ENCODE data around the gene FZD4. TPM values are rescaled to one million over a fixed set of nuclear protein-coding genes. Genes with fewer than 3 reads are reported as not detected.
A peak's percentile ranks its signal among the peaks of the same experiment; 100 is the strongest.
"Not testable (repeated sequence)": the region's sequence is repeated elsewhere in the genome, so short reads cannot be mapped to it uniquely, and the experiment has no call there.

Gene FZD4
- total and polyA plus RNA-seq, 12 donors, result 8.0 to 52.5 (median 20.8) TPM

DNA sequence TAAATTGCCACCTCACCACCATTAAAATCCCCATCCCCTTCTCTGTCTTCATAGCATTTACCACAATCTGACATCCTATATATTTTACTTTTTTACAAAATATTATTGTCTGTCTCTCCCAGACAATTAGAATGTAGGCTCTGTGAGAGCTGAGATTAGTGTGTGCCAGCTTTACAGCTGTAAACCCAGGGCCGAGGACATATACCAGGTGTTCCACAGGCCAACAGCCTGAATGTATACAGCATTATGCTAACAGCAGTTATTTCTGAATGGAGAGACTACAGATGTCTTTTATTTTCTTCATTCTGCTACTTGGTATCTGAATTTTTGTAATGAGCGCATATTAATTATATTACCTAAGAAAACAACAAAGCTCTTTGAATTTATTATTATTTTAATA is 36.7 kb downstream of the FZD4 start:
- TF ChIP-seq, protein P1, sequence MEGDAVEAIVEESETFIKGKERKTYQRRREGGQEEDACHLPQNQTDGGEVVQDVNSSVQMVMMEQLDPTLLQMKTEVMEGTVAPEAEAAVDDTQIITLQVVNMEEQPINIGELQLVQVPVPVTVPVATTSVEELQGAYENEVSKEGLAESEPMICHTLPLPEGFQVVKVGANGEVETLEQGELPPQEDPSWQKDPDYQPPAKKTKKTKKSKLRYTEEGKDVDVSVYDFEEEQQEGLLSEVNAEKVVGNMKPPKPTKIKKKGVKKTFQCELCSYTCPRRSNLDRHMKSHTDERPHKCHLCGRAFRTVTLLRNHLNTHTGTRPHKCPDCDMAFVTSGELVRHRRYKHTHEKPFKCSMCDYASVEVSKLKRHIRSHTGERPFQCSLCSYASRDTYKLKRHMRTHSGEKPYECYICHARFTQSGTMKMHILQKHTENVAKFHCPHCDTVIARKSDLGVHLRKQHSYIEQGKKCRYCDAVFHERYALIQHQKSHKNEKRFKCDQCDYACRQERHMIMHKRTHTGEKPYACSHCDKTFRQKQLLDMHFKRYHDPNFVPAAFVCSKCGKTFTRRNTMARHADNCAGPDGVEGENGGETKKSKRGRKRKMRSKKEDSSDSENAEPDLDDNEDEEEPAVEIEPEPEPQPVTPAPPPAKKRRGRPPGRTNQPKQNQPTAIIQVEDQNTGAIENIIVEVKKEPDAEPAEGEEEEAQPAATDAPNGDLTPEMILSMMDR (IDR thresholded peaks at IDR 0.05), result no peak
- TF ChIP-seq POLR2A (IDR thresholded peaks at IDR 0.05), result no peak
- 83 to 92% (median 91%) methylated on average over 2 of the region's 2 CpGs for WGBS, 4 donors
- intact Hi-C loops (cut with DNase I), result loop anchor here in 1 of 2 donors (2.0 kb wide), 1 partner anchor 50 kb away; no protein-coding TSS in a partner anchor
- no peak for DNase-seq
- no peak overlapping the region for H3K4me3 ChIP-seq
- H3K27me3 ChIP-seq, result no peaks in the 10 kb centered on the region
- no peaks in the 10 kb centered on the region for H3K36me3 ChIP-seq (replicated peaks in 1 of 2)
- H3K9me3 ChIP-seq (replicated peaks in 1 of 3), result no peaks in the 10 kb centered on the region
- peaks cover 0 to 3% of the 10 kb centered on the region in 2 donors for H3K4me1 ChIP-seq (replicated peaks in 1 of 2)
- H3K27ac ChIP-seq, result peak overlapping the region in 1 of 5 donors; percentile 19

DNA sequence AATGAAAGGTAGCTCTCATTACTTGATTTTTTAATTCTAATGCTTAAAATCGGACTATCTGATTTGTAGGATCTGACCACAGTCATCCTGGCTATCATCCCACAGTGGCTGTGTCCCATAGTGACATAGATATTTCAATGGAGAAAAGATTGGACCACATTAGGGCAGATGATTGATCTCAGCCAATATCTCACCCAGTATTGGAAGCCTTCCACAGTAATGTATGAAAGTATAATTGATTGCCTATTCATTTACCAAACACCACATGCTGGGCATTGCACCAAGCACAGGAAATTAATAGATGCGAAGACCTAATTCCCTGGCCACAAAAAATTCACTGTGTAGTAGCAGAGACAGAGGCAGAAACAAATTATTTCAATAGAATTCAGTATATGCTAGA is 37.6 kb downstream of the FZD4 start:
- H3K36me3 ChIP-seq (replicated peaks in 1 of 2), result no peaks in the 10 kb centered on the region
- no peak overlapping the region for H3K27ac ChIP-seq
- no peak for TF ChIP-seq POLR2A (IDR thresholded peaks at IDR 0.05)
- TF ChIP-seq, protein P1 (IDR thresholded peaks at IDR 0.05), result no peak
- no peaks in the 10 kb centered on the region for H3K27me3 ChIP-seq
- no peak overlapping the region for H3K4me3 ChIP-seq
- no peaks in the 10 kb centered on the region for H3K9me3 ChIP-seq (replicated peaks in 1 of 3)
- H3K4me1 ChIP-seq (replicated peaks in 1 of 2), result peaks cover 0 to 3% of the 10 kb centered on the region in 2 donors
- WGBS, 4 donors, result 83 to 89% (median 87%) methylated on average over 2 of the region's 2 CpGs
- DNase-seq, result no peak
- intact Hi-C loops (cut with DNase I), result no loop called here

DNA sequence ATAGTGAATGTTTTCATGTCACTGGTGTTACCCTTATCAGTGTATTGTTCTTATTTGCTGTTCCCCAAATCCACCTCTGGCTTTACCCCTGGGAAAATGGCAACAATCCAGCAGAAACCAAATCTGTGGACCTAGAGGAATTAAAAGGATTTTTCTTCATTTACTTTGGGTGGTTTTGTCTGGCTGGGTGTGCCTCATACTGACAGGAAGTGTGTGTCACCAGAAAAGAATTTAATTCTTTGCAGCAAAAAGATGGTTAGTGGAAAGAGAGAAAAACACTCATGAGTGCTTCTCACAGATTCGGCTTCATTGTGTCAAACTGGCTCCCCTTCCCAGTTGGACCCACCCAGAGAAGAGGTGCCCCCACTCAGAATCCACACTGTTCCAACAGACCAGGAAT is 38.9 kb downstream of the FZD4 start:
- no peak for TF ChIP-seq POLR2A (IDR thresholded peaks at IDR 0.05)
- TF ChIP-seq, protein P1 (IDR thresholded peaks at IDR 0.05), result no peak
- Histone ChIP-seq H3K36me3 (replicated peaks in 1 of 2) (no peaks in the 10 kb centered on the region), H3K27me3 (no peaks in the 10 kb centered on the region), H3K27ac (peak overlapping the region in 3 of 5 donors; percentile 24 to 48 (median 25)), H3K4me1 (replicated peaks in 1 of 2) (peaks cover 0 to 3% of the 10 kb centered on the region in 2 donors), H3K4me3 (no peak overlapping the region), H3K9me3 (replicated peaks in 1 of 3) (no peaks in the 10 kb centered on the region)
- intact Hi-C loops (cut with DNase I), result no loop called here
- no peak for DNase-seq
- 23 to 40% (median 33%) methylated on average over 1 of the region's 1 CpG for WGBS, 4 donors

DNA sequence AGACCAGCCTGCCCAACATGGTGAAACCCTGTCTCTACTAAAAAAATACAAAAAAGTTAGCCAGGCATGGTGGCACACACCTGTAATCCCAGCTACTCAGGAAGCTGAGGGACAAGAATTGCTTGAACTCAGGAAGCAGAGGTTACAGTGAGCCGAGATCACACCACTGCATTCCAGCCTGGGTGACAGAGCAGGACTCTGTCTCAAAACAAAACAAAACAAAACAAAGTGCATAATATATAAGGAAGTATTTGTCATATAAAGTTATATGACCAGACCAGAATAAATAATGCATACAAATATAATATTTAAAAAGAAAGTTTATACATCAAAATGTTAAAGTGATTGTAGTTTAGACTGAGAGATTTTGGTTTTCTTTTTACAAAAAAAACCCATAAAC is 39.3 kb downstream of the FZD4 start:
- H3K36me3 ChIP-seq (replicated peaks in 1 of 2); DNase-seq; intact Hi-C loops (cut with DNase I); H3K9me3 ChIP-seq (replicated peaks in 1 of 3); H3K4me3 ChIP-seq; H3K4me1 ChIP-seq (replicated peaks in 1 of 2); H3K27me3 ChIP-seq; H3K27ac ChIP-seq: not testable (repeated sequence)
- 19 to 73% (median 41%) methylated on average over 1 of the region's 1 CpG for WGBS, 4 donors

DNA sequence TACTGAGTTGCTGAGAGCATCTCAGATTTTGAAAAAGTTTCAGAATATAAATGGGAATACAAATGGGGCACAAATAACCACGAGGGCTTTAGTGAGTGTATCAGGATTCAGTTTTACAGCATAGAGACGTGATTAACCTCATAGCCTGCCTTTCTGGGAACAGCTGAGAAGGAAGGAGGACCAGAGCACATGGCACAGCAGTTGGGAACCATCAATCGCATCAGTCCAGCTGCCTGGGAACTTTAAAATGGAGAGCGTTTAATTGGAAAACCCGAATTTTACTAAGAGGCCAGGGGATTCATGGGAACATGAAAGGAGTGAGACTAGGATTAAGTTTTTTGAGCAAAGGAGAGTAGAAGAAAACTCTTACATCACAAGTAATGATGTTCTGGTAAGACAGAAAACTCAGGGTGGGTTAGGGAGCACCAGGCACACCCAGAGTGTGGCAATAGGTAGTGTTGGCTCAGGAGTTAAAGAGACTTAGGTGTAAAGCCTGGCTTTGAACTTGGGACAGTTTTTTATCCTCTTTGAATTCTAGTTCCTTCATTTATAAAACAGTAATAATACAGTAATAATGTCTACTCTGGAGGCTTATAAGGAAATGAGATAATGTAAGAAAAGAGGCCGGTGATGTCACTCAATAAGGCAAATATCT is 40.2 kb downstream of the FZD4 start:
- Histone ChIP-seq H3K27me3 (no peaks in the 10 kb centered on the region), H3K36me3 (replicated peaks in 1 of 2) (no peaks in the 10 kb centered on the region), H3K27ac (no peak overlapping the region), H3K9me3 (replicated peaks in 1 of 3) (no peaks in the 10 kb centered on the region), H3K4me3 (no peak overlapping the region), H3K4me1 (replicated peaks in 1 of 2) (peaks cover 0 to 3% of the 10 kb centered on the region in 2 donors)
- TF ChIP-seq, protein P1 (IDR thresholded peaks at IDR 0.05), result no peak
- no peak for TF ChIP-seq POLR2A (IDR thresholded peaks at IDR 0.05)
- intact Hi-C loops (cut with DNase I), result no loop called here
- WGBS, 4 donors, result 66 to 82% (median 78%) methylated on average over 6 of the region's 6 CpGs
- DNase-seq, result no peak

All from adrenal gland (tissue), 12 donors.